GM23338 (cell line): ENCODE results near the gene GRAMD1B. TPM values are rescaled to one million over a fixed set of nuclear protein-coding genes. Genes with fewer than 3 reads are reported as not detected.

Experiments
- ATAC-seq: fragments of 200-7000 bp; cut with Tn5 transposase; 3 replicates; pipeline ENCODE4 v1.9.1; 2020
- DNase-seq: peaks from one replicate; pipeline ENCODE4 v3.0.0-alpha.2; 2015; ENCODE audit warnings: low spot score
- H2AFZ ChIP-seq: fragments of 200-600 bp; sonication (generic); 2 replicates; pipeline ENCODE4 v1.8.0; 2016; ENCODE audit warnings: antibody characterized with exemption, mild to moderate bottlenecking, moderate library complexity
- H3F3A ChIP-seq: fragments of 200-600 bp; sonication (generic); replicated peaks from 2 replicates; pipeline ENCODE4 v1.8.0; 2017; ENCODE audit warnings: antibody characterized with exemption, mixed run types, low read depth
- H3K27ac ChIP-seq: fragments of 200-600 bp; sonication (generic); 2 replicates; pipeline ENCODE4 v1.6.1; 2016; ENCODE audit warnings: low read depth
- H3K27me3 ChIP-seq: fragments of 200-600 bp; sonication (generic); 2 replicates; pipeline ENCODE4 v1.8.0; 2016; ENCODE audit warnings: mild to moderate bottlenecking, mixed run types, moderate library complexity; ENCODE audit not compliant: insufficient read depth
- H3K36me3 ChIP-seq: fragments of 200-600 bp; sonication (generic); 2 replicates; pipeline ENCODE4 v1.8.0; 2016; ENCODE audit warnings: mild to moderate bottlenecking; ENCODE audit not compliant: insufficient read depth
- H3K4me1 ChIP-seq: fragments of 200-600 bp; sonication (generic); 2 replicates; pipeline ENCODE4 v1.8.0; 2016; ENCODE audit warnings: mild to moderate bottlenecking, moderate library complexity; ENCODE audit not compliant: insufficient read depth
- H3K4me2 ChIP-seq: fragments of 200-600 bp; sonication (generic); 2 replicates; pipeline ENCODE4 v1.7.1; 2017; ENCODE audit warnings: mixed run types
- H3K4me3 ChIP-seq: fragments of 200-600 bp; sonication (generic); 2 replicates; pipeline ENCODE4 v1.6.1; 2016; ENCODE audit warnings: mixed run types
- H3K79me2 ChIP-seq: fragments of 200-600 bp; sonication (generic); replicated peaks from 2 replicates; pipeline ENCODE4 v1.8.0; 2017; ENCODE audit warnings: mild to moderate bottlenecking; ENCODE audit not compliant: insufficient read depth
- H3K9me2 ChIP-seq: fragments of 200-600 bp; sonication (generic); 2 replicates; pipeline ENCODE4 v1.8.0; 2017; ENCODE audit not compliant: insufficient read depth
- H4K20me1 ChIP-seq: fragments of 200-600 bp; sonication (generic); replicated peaks from 2 replicates; pipeline ENCODE4 v1.8.0; 2017; ENCODE audit warnings: mild to moderate bottlenecking; ENCODE audit not compliant: insufficient read depth
- H3K27ac Mint-ChIP-seq: 2 replicates; pipeline ENCODE4 v1.8.0; 2020; ENCODE audit warnings: inconsistent platforms, mild to moderate bottlenecking, moderate library complexity, mixed read lengths
- H3K27me3 Mint-ChIP-seq: 3 replicates; pipeline ENCODE4 v1.8.0; 2022; ENCODE audit warnings: low read depth, mild to moderate bottlenecking, moderate library complexity, mixed read lengths, inconsistent platforms; ENCODE audit not compliant: insufficient read depth, poor library complexity
- H3K36me3 Mint-ChIP-seq: 3 replicates; pipeline ENCODE4 v1.8.0; 2021; ENCODE audit warnings: low read depth, mild to moderate bottlenecking, inconsistent platforms, moderate library complexity, mixed read lengths
- H3K4me1 Mint-ChIP-seq: 3 replicates; pipeline ENCODE4 v1.8.0; 2020; ENCODE audit warnings: mild to moderate bottlenecking, inconsistent platforms, mixed read lengths
- H3K4me3 Mint-ChIP-seq: 3 replicates; pipeline ENCODE4 v1.8.0; 2021; ENCODE audit warnings: moderate library complexity, mild to moderate bottlenecking, inconsistent platforms, mixed read lengths
- H3K9me3 Mint-ChIP-seq: 3 replicates; pipeline ENCODE4 v1.8.0; 2020; ENCODE audit warnings: moderate library complexity, mild to moderate bottlenecking, inconsistent platforms, mixed read lengths
- STAT1 ChIP-seq: IDR thresholded peaks from one replicate; pipeline ENCODE4 v1.6.1; 2016; ENCODE audit warnings: antibody characterized with exemption; ENCODE audit not compliant: unreplicated experiment
- polyA plus RNA-seq: library from polyadenylated mRNA; unstranded; fragments of >200 nt; fragmentation: Nextera tagmentation; extraction: Ambion mirVana; gene quantifications from 2 replicates; pipeline ENCODE4 v1.2.1, GENCODE V29; 2016
- total RNA-seq: library from RNA; depleted of rRNA; stranded (reverse); fragments of >200 nt; shearing (Covaris generic); gene quantifications from 2 replicates; pipeline ENCODE4 v1.2.3, GENCODE V29; 2014
- TF ChIP-seq, protein P1 (sequence below): fragments of 250-450 bp; sonication (Bioruptor Pico); IDR thresholded peaks from 2 replicates; pipeline ENCODE4 v1.5.0; 2020; ENCODE audit warnings: mild to moderate bottlenecking, moderate library complexity
- TF ChIP-seq, protein P2 (sequence below), 2 experiments: fragments of 200-600 bp in 1 of 2; sonication (generic) in 1 of 2; conservative IDR thresholded peaks; 2 replicates each; pipeline versions ENCODE4 v1.5.1 to v1.6.1; 2016 to 2017; ENCODE audit warnings: antibody characterized with exemption in 2 of 2, low read depth in 2 of 2, mild to moderate bottlenecking in 2 of 2, moderate library complexity in 1 of 2

The GRAMD1B gene
- total and polyA plus RNA-seq, 2 experiments from 2014 or later, result 3.7 to 24.3 TPM

DNA sequence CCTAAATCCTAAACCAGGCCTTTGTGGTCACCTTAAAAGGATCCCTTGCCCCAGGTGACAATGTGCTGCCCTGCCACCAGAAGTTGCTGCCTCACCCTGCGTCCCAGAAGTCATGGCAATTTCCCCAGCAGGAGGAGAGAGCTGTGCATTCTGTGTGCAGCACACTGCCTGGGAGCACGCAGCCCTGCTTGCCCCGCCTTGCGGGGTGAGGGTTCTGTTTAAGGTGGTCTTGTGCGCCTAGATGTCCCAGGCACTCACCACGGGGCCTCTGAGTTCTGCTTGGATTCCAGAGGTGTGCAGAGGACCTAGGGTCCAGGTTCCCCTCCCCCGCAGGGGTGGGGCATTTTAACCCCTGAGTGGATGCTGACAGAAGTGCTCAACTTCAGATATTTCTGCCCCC, 95.0 kb downstream of the GRAMD1B start (continued):
- TF ChIP-seq, protein P1, sequence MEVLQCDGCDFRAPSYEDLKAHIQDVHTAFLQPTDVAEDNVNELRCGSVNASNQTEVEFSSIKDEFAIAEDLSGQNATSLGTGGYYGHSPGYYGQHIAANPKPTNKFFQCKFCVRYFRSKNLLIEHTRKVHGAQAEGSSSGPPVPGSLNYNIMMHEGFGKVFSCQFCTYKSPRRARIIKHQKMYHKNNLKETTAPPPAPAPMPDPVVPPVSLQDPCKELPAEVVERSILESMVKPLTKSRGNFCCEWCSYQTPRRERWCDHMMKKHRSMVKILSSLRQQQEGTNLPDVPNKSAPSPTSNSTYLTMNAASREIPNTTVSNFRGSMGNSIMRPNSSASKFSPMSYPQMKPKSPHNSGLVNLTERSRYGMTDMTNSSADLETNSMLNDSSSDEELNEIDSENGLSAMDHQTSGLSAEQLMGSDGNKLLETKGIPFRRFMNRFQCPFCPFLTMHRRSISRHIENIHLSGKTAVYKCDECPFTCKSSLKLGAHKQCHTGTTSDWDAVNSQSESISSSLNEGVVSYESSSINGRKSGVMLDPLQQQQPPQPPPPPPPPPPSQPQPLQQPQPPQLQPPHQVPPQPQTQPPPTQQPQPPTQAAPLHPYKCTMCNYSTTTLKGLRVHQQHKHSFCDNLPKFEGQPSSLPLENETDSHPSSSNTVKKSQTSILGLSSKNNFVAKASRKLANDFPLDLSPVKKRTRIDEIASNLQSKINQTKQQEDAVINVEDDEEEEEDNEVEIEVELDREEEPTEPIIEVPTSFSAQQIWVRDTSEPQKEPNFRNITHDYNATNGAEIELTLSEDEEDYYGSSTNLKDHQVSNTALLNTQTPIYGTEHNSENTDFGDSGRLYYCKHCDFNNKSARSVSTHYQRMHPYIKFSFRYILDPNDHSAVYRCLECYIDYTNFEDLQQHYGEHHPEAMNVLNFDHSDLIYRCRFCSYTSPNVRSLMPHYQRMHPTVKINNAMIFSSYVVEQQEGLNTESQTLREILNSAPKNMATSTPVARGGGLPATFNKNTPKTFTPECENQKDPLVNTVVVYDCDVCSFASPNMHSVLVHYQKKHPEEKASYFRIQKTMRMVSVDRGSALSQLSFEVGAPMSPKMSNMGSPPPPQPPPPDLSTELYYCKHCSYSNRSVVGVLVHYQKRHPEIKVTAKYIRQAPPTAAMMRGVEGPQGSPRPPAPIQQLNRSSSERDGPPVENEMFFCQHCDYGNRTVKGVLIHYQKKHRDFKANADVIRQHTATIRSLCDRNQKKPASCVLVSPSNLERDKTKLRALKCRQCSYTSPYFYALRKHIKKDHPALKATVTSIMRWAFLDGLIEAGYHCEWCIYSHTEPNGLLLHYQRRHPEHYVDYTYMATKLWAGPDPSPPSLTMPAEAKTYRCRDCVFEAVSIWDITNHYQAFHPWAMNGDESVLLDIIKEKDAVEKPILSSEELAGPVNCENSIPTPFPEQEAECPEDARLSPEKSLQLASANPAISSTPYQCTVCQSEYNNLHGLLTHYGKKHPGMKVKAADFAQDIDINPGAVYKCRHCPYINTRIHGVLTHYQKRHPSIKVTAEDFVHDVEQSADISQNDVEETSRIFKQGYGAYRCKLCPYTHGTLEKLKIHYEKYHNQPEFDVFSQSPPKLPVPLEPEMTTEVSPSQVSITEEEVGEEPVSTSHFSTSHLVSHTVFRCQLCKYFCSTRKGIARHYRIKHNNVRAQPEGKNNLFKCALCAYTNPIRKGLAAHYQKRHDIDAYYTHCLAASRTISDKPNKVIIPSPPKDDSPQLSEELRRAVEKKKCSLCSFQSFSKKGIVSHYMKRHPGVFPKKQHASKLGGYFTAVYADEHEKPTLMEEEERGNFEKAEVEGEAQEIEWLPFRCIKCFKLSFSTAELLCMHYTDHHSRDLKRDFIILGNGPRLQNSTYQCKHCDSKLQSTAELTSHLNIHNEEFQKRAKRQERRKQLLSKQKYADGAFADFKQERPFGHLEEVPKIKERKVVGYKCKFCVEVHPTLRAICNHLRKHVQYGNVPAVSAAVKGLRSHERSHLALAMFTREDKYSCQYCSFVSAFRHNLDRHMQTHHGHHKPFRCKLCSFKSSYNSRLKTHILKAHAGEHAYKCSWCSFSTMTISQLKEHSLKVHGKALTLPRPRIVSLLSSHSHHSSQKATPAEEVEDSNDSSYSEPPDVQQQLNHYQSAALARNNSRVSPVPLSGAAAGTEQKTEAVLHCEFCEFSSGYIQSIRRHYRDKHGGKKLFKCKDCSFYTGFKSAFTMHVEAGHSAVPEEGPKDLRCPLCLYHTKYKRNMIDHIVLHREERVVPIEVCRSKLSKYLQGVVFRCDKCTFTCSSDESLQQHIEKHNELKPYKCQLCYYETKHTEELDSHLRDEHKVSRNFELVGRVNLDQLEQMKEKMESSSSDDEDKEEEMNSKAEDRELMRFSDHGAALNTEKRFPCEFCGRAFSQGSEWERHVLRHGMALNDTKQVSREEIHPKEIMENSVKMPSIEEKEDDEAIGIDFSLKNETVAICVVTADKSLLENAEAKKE (CRISPR knock-in tag), result no peak

DNA sequence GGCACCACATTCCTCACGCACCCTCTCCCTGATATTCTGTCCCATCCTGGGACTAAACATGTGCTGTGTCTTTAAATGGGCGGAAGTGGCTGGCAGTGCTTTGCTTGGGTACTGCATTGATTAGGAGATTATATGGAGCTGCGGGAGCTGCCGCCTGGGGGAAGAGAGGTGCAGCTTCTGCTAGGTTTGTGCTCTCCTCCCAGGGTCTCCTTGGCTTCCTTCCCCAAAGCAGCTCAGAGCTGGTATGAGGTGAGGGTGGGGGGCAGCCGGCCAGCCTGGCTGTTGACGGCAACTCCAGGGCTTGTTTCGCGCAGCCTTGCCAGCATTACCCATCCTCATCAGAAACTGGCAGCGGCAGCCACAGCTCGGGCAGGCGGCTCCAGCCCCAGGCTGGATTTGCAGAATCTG, 95.4 kb downstream of the GRAMD1B start:
- H3K4me3 ChIP-seq, result no peak overlapping the region
- Mint-ChIP-seq H3K9me3 (no peaks in the 10 kb centered on the region; the same call in 1 of the 3 replicates), H3K4me3 (no peak overlapping the region), H3K4me1 (peaks cover 43% of the 10 kb centered on the region), H3K36me3 (no peaks in the 10 kb centered on the region), H3K27ac (no peak overlapping the region), H3K27me3 (no peaks in the 10 kb centered on the region)
- no peaks in the 10 kb centered on the region for H3K36me3 ChIP-seq
- H3K79me2 ChIP-seq, result no peaks in the 10 kb centered on the region
- no peaks in the 10 kb centered on the region for H3F3A ChIP-seq
- H3K27me3 ChIP-seq, result no peaks in the 10 kb centered on the region
- H3K9me2 ChIP-seq, result no peaks in the 10 kb centered on the region
- no peaks in the 10 kb centered on the region for H4K20me1 ChIP-seq
- peak overlapping the region; percentile 64 for H3K4me2 ChIP-seq
- no peak for TF ChIP-seq STAT1
- TF ChIP-seq, protein P2, sequence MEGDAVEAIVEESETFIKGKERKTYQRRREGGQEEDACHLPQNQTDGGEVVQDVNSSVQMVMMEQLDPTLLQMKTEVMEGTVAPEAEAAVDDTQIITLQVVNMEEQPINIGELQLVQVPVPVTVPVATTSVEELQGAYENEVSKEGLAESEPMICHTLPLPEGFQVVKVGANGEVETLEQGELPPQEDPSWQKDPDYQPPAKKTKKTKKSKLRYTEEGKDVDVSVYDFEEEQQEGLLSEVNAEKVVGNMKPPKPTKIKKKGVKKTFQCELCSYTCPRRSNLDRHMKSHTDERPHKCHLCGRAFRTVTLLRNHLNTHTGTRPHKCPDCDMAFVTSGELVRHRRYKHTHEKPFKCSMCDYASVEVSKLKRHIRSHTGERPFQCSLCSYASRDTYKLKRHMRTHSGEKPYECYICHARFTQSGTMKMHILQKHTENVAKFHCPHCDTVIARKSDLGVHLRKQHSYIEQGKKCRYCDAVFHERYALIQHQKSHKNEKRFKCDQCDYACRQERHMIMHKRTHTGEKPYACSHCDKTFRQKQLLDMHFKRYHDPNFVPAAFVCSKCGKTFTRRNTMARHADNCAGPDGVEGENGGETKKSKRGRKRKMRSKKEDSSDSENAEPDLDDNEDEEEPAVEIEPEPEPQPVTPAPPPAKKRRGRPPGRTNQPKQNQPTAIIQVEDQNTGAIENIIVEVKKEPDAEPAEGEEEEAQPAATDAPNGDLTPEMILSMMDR (conservative IDR thresholded peaks at IDR 0.05; ENCODE audit: low read depth in 2 of 2), result no peak
- H3K27ac ChIP-seq, result no peak overlapping the region
- DNase-seq, result peak; percentile 30
- H2AFZ ChIP-seq, result no peak overlapping the region
- H3K4me1 ChIP-seq, result peaks cover 37% of the 10 kb centered on the region
- peak; percentile 69 for ATAC-seq
